Motor neuron (in vitro differentiated cells): ENCODE measurements around the gene RRAS2. TPM values are rescaled to one million over a fixed set of nuclear protein-coding genes. Genes with fewer than 3 reads are reported as not detected.

Experiments
- ATAC-seq, 8 experiments: fragments of 200-7000 bp; cut with Tn5 transposase; replicated peaks in 6 of 8; 2 replicates each; pipeline ENCODE4 v1.8.0; 2021; ENCODE audit warnings: mild to moderate bottlenecking in 8 of 8, moderate library complexity in 8 of 8
- H3K27ac ChIP-seq, 2 donors: fragments of 250-450 bp; sonication (Bioruptor Pico); 2 replicates each; pipeline ENCODE4 v1.9.0; 2021; ENCODE audit warnings: antibody characterized with exemption in 2 of 2, mild to moderate bottlenecking in 2 of 2, moderate library complexity in 1 of 2
- H3K4me1 ChIP-seq, 2 donors: fragments of 250-450 bp; sonication (Bioruptor Pico); replicated peaks in 1 of 2; 2 replicates each; pipeline ENCODE4 v1.6.1; 2021; ENCODE audit warnings: antibody characterized with exemption in 2 of 2, mild to moderate bottlenecking in 2 of 2, moderate library complexity in 1 of 2
- H3K4me3 ChIP-seq, 5 donors: fragments of 250-450 bp; sonication (Bioruptor Pico); 2 replicates each; pipeline ENCODE4 v1.9.0; 2021; ENCODE audit warnings: antibody characterized with exemption in 5 of 5, mild to moderate bottlenecking in 5 of 5, moderate library complexity in 4 of 5
- WGBS, 10 experiments: fragments of 450-650 bp; shearing (Covaris generic); methylation state at CpG; one replicate each; pipeline ENCODE4 v1.0.0; 2022; 5-methylcytosine and 5-hydroxymethylcytosine counted together
- in situ Hi-C, 9 experiments: fragments of 400-800 bp; cut with MboI; loops; one replicate each; pipeline ENCODE4 v1.15.0; 2021; ENCODE audit warnings: low sequenced_read_pairs in 9 of 9, low pct_unique_long_range_greater_than_20kb in 2 of 9; ENCODE audit not compliant: unreplicated experiment in 9 of 9
- total RNA-seq, 8 experiments: library from RNA; unstranded; fragments of 300-600 nt; gene quantifications; 2 replicates each; pipeline versions ENCODE4 v1.2.3 to v1.2.4, GENCODE V29; 2022

Gene RRAS2
- total RNA-seq, 8 experiments from 2014 or later, result 12.8 to 58.0 (median 22.4) TPM

DNA sequence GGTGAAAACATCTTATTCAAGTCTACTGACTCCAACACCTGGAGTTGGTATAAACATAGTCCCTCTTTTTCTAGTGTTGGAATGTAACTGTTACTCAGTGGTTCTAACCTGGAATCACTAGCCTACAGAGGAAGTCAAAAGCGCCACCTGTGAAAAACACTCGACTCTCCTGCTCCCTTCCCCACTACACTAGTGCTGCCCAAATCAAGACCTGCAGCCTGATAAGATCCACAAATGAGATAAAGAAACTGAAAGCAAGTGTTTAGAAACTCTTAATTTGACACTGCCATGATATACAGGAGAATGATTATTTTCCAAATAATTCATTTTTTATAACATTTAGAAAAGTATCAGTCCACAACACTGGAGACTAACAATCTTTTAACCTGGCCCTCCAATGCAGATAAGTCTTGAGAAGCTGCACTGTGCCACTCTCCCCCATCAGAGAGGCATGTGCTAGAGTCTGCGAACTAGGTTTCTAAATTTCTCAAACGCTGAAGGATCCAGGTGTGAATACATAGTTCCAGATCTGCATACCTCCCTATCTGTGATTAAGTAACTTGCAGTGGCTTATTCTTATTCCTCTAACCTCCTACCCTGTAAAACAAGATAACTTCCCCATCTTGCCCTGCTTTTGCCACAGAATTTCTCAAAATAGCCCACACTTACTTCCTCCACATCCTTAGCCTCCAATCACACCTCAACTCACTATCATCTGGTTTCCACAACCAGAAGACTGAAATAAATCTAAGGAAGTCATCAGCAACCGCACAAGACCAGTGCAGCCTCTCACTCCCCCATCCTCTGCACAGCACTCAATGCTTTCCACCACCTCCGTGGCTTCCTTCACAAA, 88.1 kb downstream of the RRAS2 start:
- ATAC-seq, result peak in 1 of 8 experiments; percentile 7
- in situ Hi-C loops, result no loop called here
- Histone ChIP-seq H3K4me1 (no peaks in the 10 kb centered on the region), H3K27ac (no peak overlapping the region), H3K4me3 (no peak overlapping the region)
- 20 to 100% (median 79%) methylated on average over 1 to 6 of the region's 6 CpGs for WGBS, 10 experiments

DNA sequence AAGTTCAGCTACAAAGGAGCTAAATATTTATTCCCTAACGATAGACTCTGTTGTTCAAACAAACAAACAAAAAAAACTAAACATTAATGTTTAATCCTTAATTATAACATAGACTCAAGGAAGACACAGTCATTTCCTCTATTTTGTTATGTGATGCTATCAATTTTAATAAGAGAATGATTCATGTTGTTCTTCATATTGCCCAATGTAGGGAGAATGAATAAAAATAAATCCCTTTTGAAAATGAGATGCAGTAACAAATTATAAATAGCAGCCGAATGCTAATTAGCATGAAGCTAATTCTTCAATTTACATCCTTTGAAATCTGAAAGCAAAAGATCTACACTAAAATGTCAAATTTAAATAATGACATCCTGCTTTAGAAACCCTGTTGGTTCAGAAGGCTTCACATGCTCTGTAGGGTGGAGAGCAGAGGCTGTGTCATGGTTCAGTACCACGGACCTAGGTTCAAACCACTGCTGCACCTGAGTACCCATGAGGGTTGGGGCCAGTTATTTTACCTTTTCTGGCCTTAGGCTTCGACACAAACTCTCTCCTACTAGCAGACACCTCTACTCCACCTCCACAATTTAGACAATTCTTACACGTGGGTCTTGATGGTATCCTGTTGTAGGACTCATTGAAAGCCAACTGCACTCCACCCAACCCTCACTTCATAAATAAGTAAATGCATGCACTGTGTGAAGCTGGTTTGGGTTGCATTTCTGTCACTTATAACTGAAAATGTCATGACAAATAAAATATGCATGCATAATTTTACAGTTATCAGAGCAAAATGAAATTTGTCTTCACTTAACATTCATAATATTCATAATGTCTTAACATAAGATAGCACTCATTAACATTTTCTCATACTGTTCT, 89.0 kb downstream of the RRAS2 start:
- in situ Hi-C loops, result no loop called here
- no peak overlapping the region for H3K27ac ChIP-seq
- ATAC-seq, result peak in 4 of 8 experiments; percentile 39 to 84 (median 82)

GRCh38 chr11:14267861-14268635, 90.9 kb downstream of the RRAS2 start:
- ATAC-seq, result no peak
- Histone ChIP-seq H3K4me1 (no peaks in the 10 kb centered on the region), H3K27ac (no peak overlapping the region), H3K4me3 (no peak overlapping the region)
- in situ Hi-C loops, result no loop called here
- WGBS, 10 experiments, result 80 to 100% (median 92%) methylated on average over 1 to 6 of the region's 6 CpGs; no CpG with 5 or more reads in 1 of the 10 experiments

More for the DNA sequence above, 89.0 kb downstream of the RRAS2 start:
- no peaks in the 10 kb centered on the region for H3K4me1 ChIP-seq
- WGBS, 10 experiments, result 19 to 90% (median 80%) methylated on average over 1 to 4 of the region's 5 CpGs
- no peak overlapping the region for H3K4me3 ChIP-seq

GRCh38 chr11:14266622-14267021, 92.4 kb downstream of the RRAS2 start:
- ATAC-seq, result no peak
- Histone ChIP-seq H3K4me1 (no peaks in the 10 kb centered on the region), H3K4me3 (no peak overlapping the region), H3K27ac (no peak overlapping the region)
- in situ Hi-C loops, result no loop called here
- 0 to 100% (median 88%) methylated on average over 1 of the region's 1 CpG; no CpG with 5 or more reads in 5 of the 10 experiments for WGBS, 10 experiments

GRCh38 chr11:14264966-14265365, 94.0 kb downstream of the RRAS2 start:
- Histone ChIP-seq H3K4me3 (no peak overlapping the region), H3K27ac (no peak overlapping the region), H3K4me1 (no peaks in the 10 kb centered on the region)
- in situ Hi-C loops, result no loop called here
- ATAC-seq, result no peak
- WGBS, 10 experiments, result 60 to 100% (median 100%) methylated on average over 1 of the region's 2 CpGs; no CpG with 5 or more reads in 6 of the 10 experiments

GRCh38 chr11:14262271-14262846, 96.6 kb downstream of the RRAS2 start:
- in situ Hi-C loops, result no loop called here

DNA sequence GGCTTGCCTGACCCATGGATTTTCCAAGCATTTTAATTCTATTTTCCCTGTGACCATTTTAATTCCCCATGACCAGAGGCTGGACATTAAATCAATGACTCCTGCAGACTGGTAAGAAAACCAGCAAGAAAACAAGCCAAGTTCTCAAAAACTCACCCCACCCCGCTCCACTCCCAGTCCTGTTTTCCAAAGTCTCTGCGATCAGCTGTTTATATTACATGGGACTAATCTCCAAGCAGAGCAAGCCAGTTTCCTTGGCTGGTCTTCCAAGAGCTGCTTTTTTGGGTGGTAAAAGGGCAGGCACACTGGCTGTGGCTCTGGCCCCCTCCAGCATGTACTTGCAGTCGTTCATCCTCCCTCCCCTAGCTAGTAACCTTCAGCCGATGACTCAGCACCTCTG, 97.9 kb downstream of the RRAS2 start:
- WGBS, 10 experiments, result 6 to 100% (median 88%) methylated on average over 2 to 4 of the region's 4 CpGs; no CpG with 5 or more reads in 3 of the 10 experiments
- in situ Hi-C loops, result no loop called here
- H3K4me1 ChIP-seq, result no peaks in the 10 kb centered on the region

More at GRCh38 chr11:14262271-14262846, 96.6 kb downstream of the RRAS2 start:
- 82 to 100% (median 94%) methylated on average over 1 to 6 of the region's 8 CpGs; no CpG with 5 or more reads in 3 of the 10 experiments for WGBS, 10 experiments
- H3K4me1 ChIP-seq, result no peaks in the 10 kb centered on the region
- ATAC-seq, result no peak
- H3K27ac ChIP-seq, result no peak overlapping the region
- H3K4me3 ChIP-seq, result no peak overlapping the region

GRCh38 chr11:14259878-14260277, 99.1 kb downstream of the RRAS2 start:
- Histone ChIP-seq H3K27ac (no peak overlapping the region), H3K4me1 (no peaks in the 10 kb centered on the region), H3K4me3 (no peak overlapping the region)
- in situ Hi-C loops, result loop anchor here in 5 of 9 experiments (10.0 kb wide), 3 partner anchors 305 to 495 kb away; no protein-coding TSS in a partner anchor
- no CpG with 5 or more reads among the region's 1 CpG for WGBS, 10 experiments
- peak in 3 of 8 experiments; percentile 55 to 82 (median 68) for ATAC-seq

More for the DNA sequence above, 97.9 kb downstream of the RRAS2 start:
- no peak overlapping the region for H3K27ac ChIP-seq
- H3K4me3 ChIP-seq, result no peak overlapping the region
- ATAC-seq, result peak in 2 of 8 experiments; percentile 30 to 48

DNA sequence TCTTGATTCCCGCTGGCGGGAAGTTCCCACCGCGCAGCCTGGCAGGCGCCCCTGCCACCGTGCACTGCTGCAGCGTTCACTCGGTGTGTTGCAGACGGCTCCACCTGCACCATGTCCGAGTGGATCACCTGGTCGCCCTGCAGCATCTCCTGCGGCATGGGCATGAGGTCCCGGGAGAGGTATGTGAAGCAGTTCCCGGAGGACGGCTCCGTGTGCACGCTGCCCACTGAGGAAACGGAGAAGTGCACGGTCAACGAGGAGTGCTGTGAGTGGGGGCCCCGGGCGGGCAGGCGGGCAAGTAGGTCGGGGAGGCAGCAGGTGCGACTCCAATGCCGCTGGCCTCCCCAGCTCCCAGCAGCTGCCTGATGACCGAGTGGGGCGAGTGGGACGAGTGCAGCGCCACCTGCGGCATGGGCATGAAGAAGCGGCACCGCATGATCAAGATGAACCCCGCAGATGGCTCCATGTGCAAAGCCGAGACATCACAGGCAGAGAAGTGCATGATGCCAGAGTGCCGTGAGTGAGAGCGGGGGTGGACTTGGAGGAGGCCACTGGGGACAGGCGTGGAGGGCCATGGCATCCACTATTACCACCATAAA, 99.7 kb downstream of the RRAS2 start:
- no peak overlapping the region for H3K27ac ChIP-seq
- no peak for ATAC-seq
- H3K4me1 ChIP-seq, result no peaks in the 10 kb centered on the region
- in situ Hi-C loops, result loop anchor here in 5 of 9 experiments (10.0 kb wide), 3 partner anchors 304 to 494 kb away; no protein-coding TSS in a partner anchor
- no peak overlapping the region for H3K4me3 ChIP-seq
- WGBS, 10 experiments, result 78 to 98% (median 87%) methylated on average over 3 to 9 of the region's 38 CpGs; no CpG with 5 or more reads in 5 of the 10 experiments

DNA sequence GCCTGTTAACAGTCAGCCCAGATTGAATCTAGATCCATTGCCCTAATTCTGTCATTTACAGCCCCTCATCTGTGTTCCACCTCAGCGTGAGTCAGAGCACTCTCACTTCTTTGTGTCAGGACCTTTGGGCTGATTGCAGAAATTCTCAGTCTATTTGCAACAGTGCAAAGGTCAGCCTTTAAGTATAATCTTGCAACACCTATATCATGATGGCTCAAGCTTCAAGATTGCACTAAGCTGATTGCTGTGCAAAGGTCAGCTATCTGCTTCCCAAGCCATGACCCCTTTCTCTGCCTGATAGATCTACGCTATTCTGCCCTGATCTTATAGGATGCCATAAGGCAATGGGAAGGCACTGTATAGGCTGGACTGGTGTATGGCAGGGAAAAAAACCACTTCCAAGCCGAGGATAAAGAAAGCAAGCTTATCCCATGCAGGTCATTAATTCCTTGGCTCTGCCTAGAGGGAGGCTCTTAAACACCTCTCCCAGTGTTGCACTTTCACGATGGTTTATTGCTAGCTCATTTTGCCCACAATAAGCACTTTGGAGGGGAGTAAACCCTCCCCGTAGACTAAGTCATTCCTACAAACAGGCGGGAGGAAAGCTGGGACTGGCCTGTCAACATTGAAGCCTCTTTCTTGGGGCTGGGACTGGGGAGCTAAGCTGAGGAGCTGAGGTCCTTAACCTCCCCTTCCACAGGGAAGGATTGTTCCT, 100.6 kb downstream of the RRAS2 start:
- in situ Hi-C loops, result loop anchor here in 5 of 9 experiments (10.0 kb wide), 3 partner anchors 304 to 494 kb away; no protein-coding TSS in a partner anchor
- Histone ChIP-seq H3K4me3 (no peak overlapping the region), H3K4me1 (no peaks in the 10 kb centered on the region), H3K27ac (no peak overlapping the region)
- WGBS, 10 experiments, result 36 to 84% (median 77%) methylated on average over 1 to 6 of the region's 6 CpGs; no CpG with 5 or more reads in 2 of the 10 experiments
- peak in 5 of 8 experiments; percentile 45 to 83 (median 61) for ATAC-seq

GRCh38 chr11:14255238-14255534, 103.8 kb downstream of the RRAS2 start:
- no peak overlapping the region for H3K27ac ChIP-seq
- no peak for ATAC-seq
- in situ Hi-C loops, result loop anchor here in 5 of 9 experiments (10.0 kb wide), 3 partner anchors 300 to 490 kb away; no protein-coding TSS in a partner anchor
- no peaks in the 10 kb centered on the region for H3K4me1 ChIP-seq
- WGBS, 10 experiments, result 0 to 100% (median 0%) methylated on average over 1 to 2 of the region's 2 CpGs; no CpG with 5 or more reads in 2 of the 10 experiments
- H3K4me3 ChIP-seq, result no peak overlapping the region
